ENCODE measurements around the gene VPS8. TPM values are rescaled to one million over a fixed set of nuclear protein-coding genes. Genes with fewer than 3 reads are reported as not detected.
A peak's percentile ranks its signal among the peaks of the same experiment; 100 is the strongest.

The VPS8 gene, protein sequence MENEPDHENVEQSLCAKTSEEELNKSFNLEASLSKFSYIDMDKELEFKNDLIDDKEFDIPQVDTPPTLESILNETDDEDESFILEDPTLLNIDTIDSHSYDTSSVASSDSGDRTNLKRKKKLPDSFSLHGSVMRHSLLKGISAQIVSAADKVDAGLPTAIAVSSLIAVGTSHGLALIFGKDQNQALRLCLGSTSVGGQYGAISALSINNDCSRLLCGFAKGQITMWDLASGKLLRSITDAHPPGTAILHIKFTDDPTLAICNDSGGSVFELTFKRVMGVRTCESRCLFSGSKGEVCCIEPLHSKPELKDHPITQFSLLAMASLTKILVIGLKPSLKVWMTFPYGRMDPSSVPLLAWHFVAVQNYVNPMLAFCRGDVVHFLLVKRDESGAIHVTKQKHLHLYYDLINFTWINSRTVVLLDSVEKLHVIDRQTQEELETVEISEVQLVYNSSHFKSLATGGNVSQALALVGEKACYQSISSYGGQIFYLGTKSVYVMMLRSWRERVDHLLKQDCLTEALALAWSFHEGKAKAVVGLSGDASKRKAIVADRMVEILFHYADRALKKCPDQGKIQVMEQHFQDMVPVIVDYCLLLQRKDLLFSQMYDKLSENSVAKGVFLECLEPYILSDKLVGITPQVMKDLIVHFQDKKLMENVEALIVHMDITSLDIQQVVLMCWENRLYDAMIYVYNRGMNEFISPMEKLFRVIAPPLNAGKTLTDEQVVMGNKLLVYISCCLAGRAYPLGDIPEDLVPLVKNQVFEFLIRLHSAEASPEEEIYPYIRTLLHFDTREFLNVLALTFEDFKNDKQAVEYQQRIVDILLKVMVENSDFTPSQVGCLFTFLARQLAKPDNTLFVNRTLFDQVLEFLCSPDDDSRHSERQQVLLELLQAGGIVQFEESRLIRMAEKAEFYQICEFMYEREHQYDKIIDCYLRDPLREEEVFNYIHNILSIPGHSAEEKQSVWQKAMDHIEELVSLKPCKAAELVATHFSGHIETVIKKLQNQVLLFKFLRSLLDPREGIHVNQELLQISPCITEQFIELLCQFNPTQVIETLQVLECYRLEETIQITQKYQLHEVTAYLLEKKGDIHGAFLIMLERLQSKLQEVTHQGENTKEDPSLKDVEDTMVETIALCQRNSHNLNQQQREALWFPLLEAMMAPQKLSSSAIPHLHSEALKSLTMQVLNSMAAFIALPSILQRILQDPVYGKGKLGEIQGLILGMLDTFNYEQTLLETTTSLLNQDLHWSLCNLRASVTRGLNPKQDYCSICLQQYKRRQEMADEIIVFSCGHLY (N-terminal part only)
- 37.8 and 47.1 TPM in 2 replicates for total RNA-seq (2014; rRNA removed; shearing (Covaris generic))

DNA sequence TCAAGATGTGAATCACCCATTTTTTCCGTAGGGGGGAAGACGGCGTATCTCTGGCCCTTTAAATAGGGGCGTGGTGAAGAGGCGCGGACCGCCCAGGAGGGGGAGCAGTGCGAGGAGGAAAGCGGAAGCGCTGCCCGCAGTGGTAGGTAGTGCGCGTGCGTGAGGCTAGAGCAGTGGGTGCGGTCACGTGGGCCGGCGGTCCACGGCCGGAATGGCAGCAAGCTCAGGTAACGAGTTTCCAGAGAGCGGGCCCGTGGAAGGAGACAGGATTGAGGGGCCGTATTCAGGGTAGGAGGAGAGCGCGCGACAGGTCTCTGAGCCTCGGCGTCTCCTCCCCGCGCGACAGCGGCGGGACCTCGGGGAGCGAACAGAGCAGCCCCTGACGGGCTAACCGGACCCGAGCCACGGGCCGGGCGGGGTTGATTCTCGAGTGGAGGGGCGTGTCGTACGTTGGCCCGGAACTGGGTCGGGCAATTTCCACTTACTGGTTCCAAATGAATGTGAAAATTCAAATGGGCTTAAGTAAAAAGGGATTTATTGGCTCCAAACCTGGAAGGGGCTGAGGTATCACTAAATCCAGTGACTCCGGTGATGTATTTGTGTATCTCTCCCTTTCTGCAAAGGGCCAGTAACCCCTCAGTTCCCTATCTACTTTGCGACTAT lies at the start of gene VPS8:
Gene VPS8, plus strand, starts transcription at position 168 of the 663 bp plus-strand sequence. CDS start 12,467 bp downstream, outside the sequence.
- peak; percentile 97 for DNase-seq (ENCODE audit: low spot score)

DNA sequence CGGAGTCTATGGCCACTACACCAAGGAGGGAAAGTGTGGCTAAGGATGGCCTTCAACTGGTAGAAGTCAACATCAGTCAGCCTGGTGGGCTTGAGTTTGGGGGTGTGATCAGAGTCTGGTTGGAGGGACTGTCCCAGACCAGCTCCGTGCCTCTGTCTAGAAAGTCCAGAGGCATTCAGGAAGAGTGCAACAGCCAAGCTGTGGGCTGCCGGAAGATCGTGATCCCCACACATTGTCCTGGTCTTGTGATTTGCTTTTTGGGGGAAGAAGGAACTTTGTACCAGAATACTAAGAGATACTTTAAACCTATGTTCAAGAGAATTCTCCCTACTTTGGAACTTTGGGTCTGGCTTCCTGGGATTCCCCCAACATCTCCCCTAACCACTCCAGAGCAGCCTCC lies 47.8 kb upstream of the VPS8 start:
- DNase-seq (ENCODE audit: low spot score), result no peak

DNA sequence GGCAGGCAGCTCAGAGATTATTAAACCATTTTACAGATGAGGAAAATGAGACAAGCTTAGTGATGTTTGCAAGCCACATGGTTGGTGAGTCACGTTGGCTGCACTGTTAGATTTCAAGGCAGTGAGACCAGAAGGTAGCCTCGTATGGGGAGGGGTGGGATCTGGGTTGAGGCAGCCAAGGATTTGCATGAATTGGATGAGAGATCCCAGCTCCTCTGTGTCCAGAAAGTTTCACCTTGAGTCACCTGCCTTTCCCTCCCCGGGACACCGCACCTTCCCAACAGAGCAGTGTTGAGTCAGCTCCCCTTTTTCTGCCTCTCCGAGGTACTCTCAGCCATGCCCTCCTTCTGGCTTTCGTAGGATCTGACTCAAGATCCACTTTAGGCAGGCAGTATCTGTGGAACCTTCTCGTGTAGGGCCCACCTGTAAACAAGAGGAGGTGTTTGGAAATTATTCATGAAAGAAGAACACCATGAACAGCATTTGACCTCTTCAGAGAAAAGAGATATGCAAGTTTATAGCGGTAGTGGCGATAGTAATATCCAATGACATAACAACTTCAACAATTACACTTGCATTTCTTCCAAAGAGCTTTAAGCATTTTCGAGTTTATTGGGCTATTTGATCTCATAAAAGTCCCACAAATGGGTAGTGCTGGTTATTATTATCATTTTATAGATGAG lies 46.8 kb upstream of the VPS8 start:
- DNase-seq (ENCODE audit: low spot score), result no peak

DNA sequence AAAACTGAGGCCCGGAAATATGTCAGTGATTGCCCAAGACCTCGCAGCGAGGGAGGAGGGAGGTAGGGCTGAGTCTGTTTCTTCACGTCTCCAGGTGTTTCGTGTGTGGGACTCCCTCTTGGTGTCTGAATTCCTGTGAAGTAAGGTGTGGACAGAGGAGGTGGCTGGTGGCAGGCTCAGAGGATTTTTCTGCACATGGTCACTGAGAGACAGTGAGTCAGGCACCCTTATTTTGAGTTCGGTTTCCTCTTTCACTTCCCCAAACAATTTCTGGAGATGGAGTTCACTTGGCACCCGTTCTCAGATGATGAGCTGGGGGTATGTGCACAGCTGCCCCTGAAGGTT lies 46.3 kb upstream of the VPS8 start:
- no peak for DNase-seq (ENCODE audit: low spot score)

DNA sequence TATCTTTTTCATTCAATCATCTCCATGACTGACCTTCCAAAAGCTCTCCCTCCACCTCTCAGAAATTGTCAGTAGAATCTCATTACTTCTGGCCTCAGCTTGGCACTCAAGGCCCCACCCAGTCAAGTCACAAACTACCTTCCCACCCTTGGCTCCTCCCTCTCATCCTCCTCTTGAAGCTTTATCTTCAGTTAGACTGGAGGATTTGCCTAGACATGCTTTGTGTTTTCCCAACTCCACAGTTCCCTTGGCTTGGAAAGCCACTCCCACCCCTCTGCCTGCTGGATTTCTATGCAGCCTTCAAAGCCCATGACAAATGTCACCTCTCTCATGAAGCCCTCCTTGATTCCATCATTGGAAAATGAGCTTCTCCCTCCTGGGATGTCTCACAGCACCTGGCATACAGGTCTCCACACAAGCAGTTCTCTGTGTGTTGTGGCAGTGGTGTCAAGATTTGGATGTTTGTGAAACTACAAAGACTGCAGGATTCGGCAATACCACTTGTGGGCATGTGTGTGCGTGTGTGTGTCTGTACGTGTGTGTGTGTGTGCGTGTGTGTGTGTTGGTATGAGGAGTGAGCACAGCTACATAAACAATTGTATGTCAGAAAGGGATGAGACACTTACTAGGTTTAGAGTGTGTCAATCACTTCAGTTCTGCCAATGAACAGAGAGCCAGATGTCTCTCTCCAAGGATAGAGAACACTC lies 45.3 kb upstream of the VPS8 start:
- DNase-seq (ENCODE audit: low spot score), result peak; percentile 39

DNA sequence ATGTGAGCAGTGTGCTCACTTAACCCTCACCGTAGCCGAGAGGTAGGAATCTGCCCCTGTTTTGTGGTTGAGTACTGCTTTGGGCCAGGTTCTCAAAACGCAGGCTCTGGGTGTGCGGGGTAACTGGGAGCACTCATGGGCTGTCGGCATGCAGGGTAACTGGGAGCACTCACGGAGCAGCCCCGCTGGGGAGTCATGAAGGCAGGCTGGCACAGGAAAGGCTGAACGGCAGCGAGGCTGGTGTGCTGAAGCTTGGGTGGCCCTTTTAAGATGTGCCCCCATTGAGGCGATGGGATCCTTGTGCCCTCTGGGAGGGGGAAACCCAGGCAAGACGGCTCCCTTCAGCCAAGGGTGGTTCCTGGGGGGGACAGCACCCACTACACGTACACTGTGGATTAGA lies 44.6 kb upstream of the VPS8 start:
- DNase-seq (ENCODE audit: low spot score), result no peak

DNA sequence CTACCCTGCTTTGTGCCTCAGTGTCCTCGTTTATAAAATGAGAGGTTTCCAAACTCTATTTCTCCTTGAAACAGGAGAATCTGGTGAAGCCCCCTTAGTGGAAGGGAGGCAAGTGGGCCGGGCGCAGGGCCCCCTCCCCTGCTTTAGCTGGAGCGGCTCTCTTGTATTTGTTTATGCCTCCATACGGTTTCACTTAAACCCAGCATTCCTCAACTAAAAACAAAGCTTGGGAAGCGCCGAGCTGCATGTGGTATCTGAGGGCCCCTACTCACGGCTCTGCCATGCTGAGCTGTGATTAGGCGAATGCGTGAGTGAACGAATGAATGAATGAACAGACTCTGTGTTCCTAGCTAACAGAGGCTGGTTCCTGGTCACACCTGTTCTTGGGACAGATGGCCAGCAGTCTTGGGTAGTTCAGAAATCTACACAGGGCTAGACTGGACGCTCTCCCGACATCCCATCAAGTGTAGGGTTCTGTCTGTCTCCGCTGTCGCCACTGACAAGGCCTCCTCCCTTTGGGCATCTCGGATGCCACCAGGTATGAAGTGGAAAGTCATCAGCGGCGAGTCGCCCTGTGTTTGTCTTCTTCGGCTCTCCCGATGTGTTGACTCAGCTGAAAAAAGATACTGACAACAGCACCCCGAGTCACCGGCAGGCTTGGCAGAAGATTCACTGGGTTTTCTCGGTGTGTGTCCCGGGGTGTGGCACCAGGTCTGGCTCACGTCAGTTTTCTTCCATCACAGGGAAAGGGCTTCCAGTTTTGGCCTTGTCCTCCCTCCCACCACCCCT lies 42.4 kb upstream of the VPS8 start:
- DNase-seq (ENCODE audit: low spot score), result no peak

DNA sequence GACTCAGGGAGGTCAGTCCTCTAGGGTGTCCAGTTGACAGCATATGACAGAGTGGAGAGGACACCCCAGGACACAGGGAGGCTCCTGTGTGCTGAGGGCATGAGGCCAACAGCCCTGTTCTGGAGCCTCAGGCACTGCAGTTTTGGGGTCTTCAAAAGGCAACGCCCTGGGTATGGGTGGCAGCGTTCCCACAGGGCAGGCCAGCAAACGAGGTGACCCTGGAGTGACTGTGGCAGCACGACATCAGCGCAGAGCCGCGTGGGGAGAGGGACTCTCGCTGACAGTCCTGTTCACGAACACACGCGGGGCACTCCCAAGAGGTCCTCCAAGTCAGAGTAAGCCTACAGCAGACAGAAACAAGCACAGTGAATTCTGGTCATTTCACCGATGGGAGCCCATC lies 41.4 kb upstream of the VPS8 start:
- no peak for DNase-seq (ENCODE audit: low spot score)

DNA sequence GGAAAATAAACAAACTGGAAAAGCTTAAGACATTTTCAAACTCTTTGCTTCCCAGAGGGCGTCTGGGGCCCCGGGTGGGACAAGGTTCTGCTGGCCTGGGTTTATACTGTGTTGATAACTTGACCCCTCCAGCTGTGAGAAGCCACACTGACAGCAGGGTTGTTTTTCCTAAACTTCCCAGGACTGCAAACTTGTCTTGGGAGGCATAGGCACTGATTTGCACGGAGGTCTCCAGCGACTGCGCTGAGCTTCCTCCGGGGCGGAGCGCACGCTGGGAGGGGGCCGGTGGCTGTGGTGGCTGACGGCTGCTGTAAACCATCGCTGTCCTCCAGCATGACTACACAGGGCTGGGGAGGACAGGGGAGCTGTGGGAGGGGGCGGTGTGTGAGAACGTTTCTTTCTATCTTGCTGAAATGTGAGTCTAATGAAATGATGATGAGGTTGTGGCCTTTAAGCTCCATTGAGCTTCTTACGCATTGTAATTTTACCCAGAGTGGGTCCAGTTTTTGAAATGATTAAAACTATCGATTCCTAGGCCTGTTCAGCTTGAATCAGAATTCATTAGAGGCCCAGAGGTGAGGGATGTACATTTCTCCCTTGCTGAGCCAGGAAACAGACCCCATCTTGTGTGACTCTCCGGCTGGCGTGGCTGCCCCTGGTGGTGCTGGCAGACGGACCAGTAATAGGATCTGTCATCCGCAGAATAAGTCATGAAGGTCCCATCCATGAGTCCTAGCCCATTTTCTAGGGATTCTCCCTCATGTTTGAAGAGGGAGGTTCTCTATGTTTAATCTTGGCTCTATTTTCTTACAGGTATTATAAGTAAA lies 40.5 kb upstream of the VPS8 start:
- no peak for DNase-seq (ENCODE audit: low spot score)

DNA sequence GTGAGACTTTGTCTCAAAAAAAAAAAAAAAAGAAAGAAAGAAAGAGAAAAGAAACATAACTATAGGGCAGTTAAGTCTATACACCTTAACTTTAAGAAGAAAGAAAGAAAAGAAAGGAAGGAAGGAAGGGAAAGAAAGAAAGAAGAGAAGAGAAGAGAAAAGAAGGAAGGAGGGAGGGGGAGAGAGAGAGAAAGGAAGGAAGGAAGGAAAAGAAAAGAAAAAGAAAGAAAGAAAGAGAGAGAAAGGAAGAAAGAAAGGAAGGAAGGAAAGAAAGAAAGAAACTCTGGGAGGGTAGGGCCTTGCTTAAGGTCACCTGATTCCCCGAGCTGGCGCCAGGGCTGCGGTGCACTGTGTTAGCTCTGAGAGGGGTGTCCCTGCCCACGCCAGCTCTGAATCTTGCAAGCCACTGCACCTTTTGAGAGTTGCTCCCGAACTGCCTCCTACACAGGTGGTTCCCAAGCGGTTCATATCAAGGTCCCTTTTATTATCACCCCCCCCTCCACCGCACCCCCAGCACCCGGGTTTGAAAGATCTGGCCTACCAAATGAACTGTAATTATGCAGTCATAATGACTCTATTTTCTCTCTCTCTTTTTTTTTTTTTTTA lies 39.2 kb upstream of the VPS8 start:
- no peak for DNase-seq (ENCODE audit: low spot score)

DNA sequence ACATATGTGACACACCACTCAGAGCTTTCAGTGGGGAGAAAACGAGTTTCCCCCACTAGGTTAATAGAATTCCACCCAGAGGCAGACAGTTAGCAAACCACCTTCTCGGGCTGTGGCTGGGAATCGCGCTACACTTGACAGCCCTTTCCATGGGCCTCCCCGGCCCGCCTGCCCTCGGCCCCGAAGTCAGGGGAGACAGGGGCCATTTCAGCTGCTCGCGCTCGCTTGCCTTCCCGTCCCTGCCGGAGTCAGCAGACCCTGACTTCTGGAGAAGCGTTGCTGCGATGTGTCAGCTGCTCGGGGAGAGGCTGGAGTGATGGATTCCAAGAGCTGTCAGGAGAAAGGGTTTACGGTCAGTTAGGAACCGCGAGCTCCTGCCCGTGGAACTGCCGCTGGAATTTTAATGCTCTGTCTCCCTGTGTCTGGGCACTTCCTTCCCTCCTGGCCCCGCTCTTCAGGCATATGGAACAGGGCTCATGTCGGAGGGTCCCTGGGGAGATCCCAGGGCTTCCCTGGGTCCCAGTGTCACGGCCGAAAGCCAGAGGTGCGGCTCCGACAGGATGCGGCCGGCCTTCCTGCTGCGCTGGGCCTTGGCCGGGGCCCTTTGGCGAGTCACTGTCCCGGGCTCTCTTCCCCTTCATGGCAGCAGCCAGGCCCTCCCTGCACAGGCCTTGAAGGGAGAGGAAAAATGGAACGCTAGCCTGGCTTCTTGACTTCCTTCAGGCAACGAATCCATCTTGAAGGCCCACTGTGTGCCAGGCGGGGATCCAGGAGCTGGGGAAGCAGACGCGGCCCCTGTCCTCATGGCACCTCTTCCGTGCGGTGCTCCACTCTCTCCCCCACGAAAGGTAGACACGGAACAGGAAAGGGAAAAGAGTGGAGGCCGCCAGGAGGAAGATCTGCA lies 38.4 kb upstream of the VPS8 start:
- no peak for DNase-seq (ENCODE audit: low spot score)

DNA sequence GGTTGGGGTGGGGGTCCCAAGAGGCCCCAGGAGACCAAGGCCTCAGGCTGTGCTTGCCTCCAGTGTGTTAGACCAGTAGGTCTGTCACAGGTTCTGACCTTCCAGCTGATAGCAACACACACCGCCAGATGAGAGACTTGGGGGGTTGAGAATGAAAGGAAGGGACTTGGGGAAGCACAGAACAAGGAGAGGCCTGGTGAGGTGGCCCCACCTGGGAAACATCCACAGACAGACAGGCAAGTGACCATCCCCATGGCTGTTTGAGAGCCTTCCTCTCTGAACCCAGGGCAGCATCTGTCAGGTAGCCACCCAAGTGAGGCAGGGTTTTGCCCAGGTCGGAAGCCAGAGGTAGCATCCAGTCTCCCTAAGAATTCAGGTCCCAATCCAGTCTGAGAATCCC lies 35.0 kb upstream of the VPS8 start:
- DNase-seq (ENCODE audit: low spot score), result no peak

DNA sequence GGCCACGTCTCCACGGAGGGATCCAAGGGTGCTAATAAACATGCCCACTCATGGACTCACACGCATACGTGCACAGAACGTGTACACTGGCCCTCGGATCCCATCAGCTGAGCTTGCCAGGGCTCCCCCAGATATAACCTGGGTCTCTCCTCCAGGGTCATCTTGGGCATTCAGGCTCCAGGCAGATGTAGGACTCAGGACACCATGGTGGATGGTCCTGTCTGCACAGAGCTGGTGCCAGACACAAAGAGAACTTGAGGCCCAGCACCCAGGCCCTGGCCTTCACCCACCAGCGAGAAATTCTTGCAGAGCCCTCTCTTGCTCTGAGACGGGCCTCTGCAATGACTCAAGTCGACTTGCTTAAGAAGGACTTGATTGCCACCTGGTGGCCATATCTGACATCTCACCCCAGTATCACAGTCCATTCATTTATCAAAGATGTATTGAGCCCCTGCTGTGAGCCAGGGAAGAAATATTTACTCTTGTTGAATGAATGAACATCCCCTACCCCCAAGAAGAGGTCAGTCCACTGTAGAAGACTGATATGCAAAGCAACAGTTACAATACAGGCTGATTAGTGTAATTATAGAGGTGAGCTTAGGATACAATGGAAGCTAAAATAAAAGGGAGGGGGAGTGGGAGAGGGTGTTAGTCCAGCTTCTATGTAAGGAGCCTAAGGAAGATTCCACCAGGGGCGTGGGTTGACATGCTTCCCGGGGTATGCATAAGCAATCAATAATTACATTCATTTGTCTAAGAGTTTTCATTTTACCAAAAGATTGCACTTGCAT lies 34.2 kb upstream of the VPS8 start:
- DNase-seq (ENCODE audit: low spot score), result peak; percentile 94

DNA sequence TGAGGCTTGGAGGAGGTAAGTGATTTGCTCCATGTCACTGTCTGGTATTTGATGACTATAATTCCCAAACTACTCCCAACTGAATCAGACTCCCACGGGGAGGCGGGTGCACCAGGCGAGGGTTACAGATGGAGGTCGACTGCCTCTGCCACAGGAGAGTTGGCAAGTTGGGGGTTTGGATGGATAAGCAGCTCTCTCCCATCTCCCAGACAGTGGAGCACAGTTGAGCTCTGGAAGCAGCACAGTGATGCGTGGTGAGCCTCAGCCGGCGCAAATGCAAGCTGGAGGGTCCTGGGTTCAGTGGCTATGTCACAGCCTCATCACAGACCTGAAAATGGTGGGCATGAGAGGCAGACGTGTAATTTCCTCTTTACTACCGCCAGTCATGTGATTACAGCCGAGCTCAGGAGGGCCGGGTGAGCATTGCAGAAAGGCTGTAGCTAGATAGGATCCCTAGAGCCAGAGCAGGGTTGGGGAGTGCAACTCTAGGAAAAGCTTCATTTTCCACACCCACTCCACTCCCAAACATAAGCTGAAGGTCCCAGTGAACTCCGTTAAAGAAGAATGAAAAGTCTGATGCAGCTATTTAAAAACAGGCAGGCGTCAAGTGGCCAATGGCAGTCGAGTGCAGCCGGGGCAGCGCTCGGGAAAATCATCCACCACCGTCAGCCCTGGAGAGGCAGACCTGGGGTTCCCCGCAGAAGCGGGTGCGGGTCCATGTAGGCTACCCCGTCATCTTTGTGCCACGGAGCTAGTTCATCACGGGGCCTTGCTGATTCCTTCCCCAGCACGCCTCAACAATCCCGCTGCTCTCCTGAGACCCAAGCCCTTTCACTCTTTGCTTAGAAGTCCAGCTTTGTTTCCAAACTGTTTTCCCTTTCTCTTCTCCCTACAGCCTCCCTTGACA lies 33.3 kb upstream of the VPS8 start:
- no peak for DNase-seq (ENCODE audit: low spot score)

DNA sequence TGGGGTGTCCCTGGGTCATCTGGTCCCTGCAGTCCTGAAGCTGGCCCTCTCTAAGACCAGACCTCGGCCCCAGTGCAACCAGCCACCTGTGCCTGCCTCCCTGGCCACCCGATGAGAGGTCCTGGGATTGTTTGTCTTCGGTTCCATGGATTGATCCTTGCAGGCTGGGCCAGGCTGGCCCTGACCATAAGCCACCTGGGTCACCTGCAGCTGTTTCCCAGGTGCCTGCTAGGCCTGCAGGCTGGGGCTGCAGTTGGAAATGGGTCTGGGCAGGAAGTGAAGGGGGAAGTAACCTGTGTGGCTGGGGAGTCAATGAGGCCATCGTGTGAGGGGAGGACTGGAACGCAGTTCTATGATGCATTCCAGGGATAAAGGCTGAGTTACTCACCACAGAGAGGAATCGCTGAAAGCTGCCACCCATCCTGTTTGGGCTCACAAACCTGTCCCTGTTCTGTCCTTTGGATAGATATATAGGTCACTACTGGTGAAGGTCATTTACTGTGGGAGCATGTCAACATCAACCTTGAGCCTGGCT lies 30.9 kb upstream of the VPS8 start:
- DNase-seq (ENCODE audit: low spot score), result no peak
